Suppressor macrophage (primary cell): ENCODE measurements around the gene TRPM7.

Source experiments
- DNase-seq, 4 experiments: peaks; one replicate each; pipeline ENCODE4 v3.0.0-alpha.2; 2020 to 2022
- total RNA-seq, 17 experiments: gene quantifications; one replicate each; lab custom pipeline; 2026; ENCODE audit warnings: mixed read lengths in 6 of 17, inconsistent platforms in 3 of 17; lab: John Stamatoyannopoulos, UW

The TRPM7 gene
- total RNA-seq = 50.1 to 254 (median 139) reads per million in 17 experiments

GRCh38 chr15:50686469-50687301 lies at the start of gene TRPM7:
TRPM7 (minus strand) TSS chr15:50686797; CDS start chr15:50686533, 264 bp downstream.
- DNase-seq = peak; percentile 95 to 98 (median 97)

- no peak for DNase-seq
Observed at GRCh38 chr15:50735156-50735555, 48.6 kb upstream of the TRPM7 start.

GRCh38 chr15:50726315-50726714 lies 39.7 kb upstream of the TRPM7 start:
- no peak for DNase-seq

GRCh38 chr15:50718700-50719125 lies 32.1 kb upstream of the TRPM7 start:
- no peak for DNase-seq

- DNase-seq = no peak
Observed at GRCh38 chr15:50712018-50712417, 25.4 kb upstream of the TRPM7 start.

- DNase-seq = no peak
Observed at GRCh38 chr15:50710585-50710984, 24.0 kb upstream of the TRPM7 start.

- no peak for DNase-seq
Observed at GRCh38 chr15:50707878-50708427, 21.4 kb upstream of the TRPM7 start.

- no peak for DNase-seq
Observed at GRCh38 chr15:50702762-50703334, 16.3 kb upstream of the TRPM7 start.

GRCh38 chr15:50698101-50698500 lies 11.5 kb upstream of the TRPM7 start:
- DNase-seq = no peak

- no peak for DNase-seq
Observed at GRCh38 chr15:50697109-50697797, 10.7 kb upstream of the TRPM7 start.

GRCh38 chr15:50694634-50695165 lies 8.1 kb upstream of the TRPM7 start:
- DNase-seq = peak in 1 of 4 experiments; percentile 15

GRCh38 chr15:50687302-50687902 lies 805 bp upstream of the TRPM7 start:
- peak in 2 of 4 experiments; percentile 3 to 14 for DNase-seq

- DNase-seq = peak; percentile 54 to 75 (median 65)
Observed at GRCh38 chr15:50685976-50686468, 575 bp downstream of the TRPM7 start.

- DNase-seq = no peak
Observed at GRCh38 chr15:50685191-50685975, 1.2 kb downstream of the TRPM7 start.

- DNase-seq = no peak
Observed at GRCh38 chr15:50681467-50681866, 5.1 kb downstream of the TRPM7 start.

GRCh38 chr15:50676799-50677483 lies 9.7 kb downstream of the TRPM7 start:
- DNase-seq = no peak

- DNase-seq = peak; percentile 18 to 51 (median 38)
Observed at GRCh38 chr15:50675535-50676144, 11.0 kb downstream of the TRPM7 start.

GRCh38 chr15:50670115-50670514 lies 16.5 kb downstream of the TRPM7 start:
- no peak for DNase-seq

- DNase-seq = no peak
Observed at GRCh38 chr15:50669611-50670010, 17.0 kb downstream of the TRPM7 start.

GRCh38 chr15:50665938-50666337 lies 20.7 kb downstream of the TRPM7 start:
- DNase-seq = no peak
